Cortex of kidney (tissue), 1 donor: ENCODE results near the gene CAMK2D.

Source experiments
- DNase-seq: peaks from one replicate; lab custom pipeline; 2025; lab: John Stamatoyannopoulos, UW

Gene CAMK2D

GRCh38 chr4:113437129-113437528, 324.4 kb downstream of the CAMK2D start:
- no peak for DNase-seq

DNA sequence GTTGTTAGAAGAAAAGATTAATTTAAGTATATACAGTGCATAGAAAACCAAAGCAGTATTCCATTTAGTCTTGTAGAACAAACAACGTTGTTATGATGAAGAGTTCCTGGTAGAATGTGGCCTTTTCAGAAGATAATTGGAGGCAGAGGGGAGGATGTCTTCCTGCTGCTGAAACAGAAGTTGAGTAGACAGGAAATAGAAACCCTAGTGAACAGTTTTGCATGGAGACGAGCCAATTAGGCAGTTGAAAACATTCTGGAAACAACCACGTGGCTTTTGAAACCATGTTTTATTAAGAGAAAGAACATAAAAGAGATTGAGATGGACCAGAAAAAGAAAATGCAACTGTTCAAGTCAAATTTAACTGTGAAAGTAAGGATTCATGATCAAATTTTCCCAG, 325.2 kb downstream of the CAMK2D start:
- DNase-seq: no peak

- no peak for DNase-seq
Measured at GRCh38 chr4:113435893-113436292, 325.6 kb downstream of the CAMK2D start.

DNA sequence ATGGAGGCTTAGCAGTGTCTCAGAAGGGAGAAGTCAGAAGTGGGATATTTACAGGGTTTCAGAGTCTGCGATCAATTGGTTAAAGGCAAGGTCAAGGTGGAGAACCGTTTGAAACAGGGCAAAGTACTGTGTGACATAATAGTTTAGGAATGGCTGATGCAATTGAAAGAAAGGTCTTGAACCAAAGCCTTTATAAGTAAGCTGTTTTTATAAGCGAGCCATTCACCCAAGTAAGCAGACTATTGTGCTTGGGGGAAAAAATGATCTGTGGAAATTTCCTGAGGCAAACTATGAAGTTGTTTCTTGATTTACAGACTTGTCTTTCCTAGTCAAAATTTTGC, 327.3 kb downstream of the CAMK2D start:
- DNase-seq: no peak

- no peak for DNase-seq
Measured at GRCh38 chr4:113433536-113434246, 327.8 kb downstream of the CAMK2D start.

DNA sequence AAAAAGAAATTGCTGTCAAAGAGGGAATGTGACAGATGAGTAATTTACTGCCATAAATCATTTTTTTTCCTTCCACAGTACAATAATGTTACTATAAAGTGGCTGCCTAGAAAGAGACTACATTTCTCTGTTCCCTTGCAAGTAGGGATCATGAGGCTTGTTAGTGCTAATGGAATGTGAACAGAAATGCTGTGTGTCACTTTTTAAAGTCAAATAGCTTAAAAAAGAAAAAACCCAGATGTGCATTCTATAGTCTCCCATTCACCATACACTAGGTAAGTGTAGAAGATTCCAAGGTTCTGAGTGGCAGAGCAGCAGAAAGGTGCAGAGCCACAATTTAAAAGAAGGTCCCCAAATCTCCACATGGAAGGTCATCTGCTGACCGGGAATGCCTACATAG, 328.4 kb downstream of the CAMK2D start:
- no peak for DNase-seq

DNA sequence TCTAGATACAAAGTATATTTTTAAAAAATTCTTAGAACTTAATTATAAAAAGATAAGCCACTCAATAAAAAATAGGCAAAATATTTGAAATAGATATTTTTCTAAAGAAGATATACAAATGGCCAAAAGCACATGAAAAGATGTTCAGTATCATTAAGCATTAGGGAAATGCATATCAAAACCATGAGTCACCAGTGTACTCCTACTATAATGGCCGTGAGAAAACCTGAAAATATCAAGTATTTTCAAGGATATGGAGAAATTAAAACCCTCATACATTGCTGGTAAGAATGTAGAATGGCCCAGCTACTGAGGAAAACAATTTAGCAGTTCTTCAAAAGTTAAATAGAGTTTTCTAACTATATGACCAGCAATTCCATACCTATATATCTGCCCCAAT, 337.9 kb downstream of the CAMK2D start:
- DNase-seq: no peak

- DNase-seq: no peak
Measured at GRCh38 chr4:113420938-113421337, 340.6 kb downstream of the CAMK2D start.

DNA sequence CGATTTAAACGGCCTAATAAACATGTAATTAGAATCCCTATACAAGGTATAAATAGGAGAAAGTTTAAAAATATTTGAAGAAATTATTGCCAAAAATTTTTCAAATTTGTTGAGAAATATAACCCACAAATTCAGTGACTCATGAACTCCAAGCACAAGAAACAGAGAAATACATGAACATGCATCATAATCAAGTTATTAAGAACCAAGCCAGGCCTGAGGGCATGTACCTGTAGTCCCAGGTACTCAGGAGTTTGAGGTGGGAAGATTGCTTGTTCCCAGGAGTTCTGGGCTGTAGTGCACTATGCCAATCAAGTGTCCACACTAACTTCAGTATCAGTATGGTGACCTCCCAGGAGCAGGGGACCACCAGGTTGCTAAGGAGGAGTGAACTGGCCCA, 341.9 kb downstream of the CAMK2D start:
- no peak for DNase-seq

DNA sequence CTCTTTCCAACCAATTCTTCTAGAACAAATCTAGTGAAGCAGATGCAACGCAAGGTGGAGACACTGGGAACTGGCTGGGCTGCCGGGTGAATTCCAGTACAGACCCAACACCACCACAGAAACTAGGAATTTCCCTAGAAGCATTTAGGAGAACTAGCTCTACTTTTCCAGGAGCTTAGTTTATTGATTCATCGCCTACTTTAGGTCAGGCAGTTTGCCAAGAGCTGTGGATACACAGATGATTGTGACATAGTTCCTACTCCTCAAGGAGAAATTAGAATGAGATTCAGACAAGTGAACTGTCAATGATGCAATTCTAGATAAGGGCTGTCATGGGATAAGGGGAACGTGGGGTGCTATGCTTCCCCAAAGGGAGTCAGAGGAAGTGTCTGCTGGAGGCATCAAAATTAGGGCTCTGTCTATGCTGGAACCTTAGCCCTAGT, 350.0 kb downstream of the CAMK2D start:
- no peak for DNase-seq

DNA sequence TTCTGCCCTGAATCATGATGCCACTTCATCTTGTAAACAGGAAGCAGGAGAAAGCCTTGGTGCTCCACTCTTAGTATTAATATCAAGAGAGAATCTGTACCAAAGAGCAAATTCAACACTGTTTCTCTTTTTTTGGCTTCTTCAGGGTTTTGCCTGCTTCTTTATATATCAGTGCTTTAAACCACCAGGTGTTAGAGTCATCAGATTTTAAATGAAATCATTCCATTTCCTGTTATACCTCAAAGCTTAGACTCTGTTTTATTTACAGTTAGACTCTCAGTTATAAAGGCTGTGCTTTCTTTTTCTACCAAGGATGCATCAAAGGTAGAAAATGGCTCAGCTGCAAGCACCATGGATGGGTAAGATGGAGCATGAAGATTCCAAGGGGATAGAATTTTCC, 350.9 kb downstream of the CAMK2D start:
- DNase-seq: no peak

- DNase-seq: no peak
Measured at GRCh38 chr4:113409181-113409580, 352.4 kb downstream of the CAMK2D start.

- no peak for DNase-seq
Measured at GRCh38 chr4:113407409-113407808, 354.1 kb downstream of the CAMK2D start.

DNA sequence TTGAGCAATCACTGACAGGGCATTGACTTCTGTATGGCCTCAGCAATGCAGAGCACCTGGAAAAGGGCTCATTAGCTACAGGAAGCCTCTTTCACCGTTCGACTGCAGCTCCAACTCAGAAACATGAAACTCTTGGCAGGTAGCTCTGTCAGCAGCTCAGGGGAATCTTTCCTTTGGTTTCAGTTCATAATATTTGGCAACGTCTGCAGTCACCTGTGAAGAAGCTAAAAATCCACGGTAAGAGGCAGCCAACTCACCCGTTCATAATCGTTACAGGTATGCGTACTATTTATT, 354.9 kb downstream of the CAMK2D start:
- DNase-seq: no peak

DNA sequence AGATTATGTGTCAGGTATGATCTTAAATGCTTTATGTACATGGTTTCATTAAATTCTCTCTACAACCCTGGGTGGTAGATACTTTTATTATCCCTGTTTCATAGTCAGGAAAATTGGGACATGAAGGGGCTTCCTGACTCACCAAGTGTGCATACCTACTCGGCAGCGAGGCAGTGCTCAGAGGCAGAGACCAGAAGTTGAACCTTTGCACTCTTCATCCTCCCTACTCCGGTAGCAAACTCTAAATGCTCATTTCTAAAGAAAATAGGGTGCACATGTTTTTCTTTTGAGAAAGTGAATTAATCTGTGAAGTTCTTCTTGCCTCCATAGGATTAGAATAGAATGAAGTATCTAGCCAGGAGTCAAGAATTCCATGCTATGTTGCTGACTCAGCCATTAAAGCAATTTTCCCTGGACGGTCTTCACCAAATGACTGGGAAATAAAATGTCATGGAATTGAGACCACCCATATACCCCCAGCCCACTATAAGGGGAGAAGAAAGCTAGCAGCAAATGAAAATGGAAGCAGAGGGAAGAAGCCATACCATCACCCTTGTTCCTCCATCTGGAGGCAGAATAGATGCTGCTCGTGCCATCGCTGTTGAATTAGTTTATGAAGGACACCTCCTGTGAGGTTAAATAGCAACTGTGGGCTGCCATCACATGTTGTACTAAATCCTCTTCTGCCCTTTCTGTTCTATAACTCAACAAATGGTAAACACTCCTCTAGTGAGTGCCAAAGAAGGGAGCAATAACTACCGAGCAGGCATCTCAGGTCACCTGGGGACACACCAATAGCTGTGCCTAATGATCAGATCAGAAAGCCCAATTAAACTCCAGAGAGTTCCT, 355.4 kb downstream of the CAMK2D start:
- no peak for DNase-seq

GRCh38 chr4:113404841-113405240, 356.7 kb downstream of the CAMK2D start:
- DNase-seq: no peak

- DNase-seq: no peak
Measured at GRCh38 chr4:113404167-113404571, 357.4 kb downstream of the CAMK2D start.
